ENCODE measurements around the gene DOCK1.

DOCK1 gene

DNA sequence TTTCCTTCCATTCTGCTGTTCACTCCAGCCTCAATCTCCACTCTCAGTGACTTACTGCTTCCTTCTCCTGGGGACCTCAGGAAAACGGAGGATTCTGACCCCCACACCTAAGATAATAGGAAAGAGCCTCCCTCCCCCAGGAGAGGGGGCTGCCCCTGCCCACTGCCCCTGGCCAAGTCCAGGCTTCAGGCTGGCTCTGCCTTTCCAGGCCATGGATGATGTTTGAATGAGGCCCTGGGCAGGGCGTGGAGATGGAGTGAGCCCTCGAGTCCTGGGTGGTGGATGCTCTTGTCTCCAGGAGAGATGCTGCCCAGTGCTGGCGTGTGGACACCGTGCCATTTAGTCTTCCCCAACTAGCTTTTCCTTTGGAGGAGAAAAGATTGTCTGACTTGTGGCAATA, 184.2 kb downstream of the DOCK1 start:
- intact Hi-C loops (cut with DNase I): no loop called here

DNA sequence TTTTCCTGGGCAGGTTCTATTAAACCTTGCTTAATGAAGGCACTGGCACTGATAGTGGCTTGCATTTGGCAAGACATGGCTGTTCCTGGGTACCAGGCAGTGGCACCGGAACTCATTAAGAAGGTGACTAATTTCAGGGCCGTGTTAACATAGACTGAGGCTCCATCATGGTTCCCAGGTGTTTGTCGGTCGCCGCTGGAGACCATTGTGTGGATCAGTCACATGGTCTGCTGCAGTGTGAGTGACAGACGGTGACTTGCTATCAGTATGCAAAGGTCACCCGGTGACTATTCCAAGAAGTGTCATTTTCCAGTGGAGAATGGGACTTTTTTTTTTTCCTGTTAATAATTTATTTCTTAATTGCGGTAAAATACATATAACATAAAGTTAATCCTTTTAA, 184.9 kb downstream of the DOCK1 start:
- intact Hi-C loops (cut with DNase I): no loop called here
- no peak for DNase-seq

More for the DNA sequence above, 184.2 kb downstream of the DOCK1 start:
- no peak for DNase-seq

DNA sequence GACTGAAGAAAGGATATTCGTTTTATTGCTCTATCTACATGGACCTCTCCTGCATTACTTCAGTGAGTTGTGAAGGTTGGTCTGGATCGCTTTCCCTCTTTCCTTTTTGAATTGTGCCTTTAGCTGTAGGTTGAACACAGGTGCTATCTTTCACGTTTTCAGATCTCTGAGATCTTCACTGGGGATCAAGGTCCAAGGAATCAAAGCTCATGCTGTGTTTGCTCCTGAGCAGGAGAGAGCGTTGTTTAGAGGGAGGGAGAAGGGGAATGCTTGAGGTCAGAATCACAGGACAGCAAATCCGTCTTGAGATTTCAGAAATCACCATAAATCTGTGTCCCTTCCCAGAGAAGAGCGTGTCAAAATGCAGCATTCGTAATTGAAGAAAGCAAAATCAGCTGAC, 186.1 kb downstream of the DOCK1 start:
- DNase-seq: no peak
- intact Hi-C loops (cut with DNase I): no loop called here

DNA sequence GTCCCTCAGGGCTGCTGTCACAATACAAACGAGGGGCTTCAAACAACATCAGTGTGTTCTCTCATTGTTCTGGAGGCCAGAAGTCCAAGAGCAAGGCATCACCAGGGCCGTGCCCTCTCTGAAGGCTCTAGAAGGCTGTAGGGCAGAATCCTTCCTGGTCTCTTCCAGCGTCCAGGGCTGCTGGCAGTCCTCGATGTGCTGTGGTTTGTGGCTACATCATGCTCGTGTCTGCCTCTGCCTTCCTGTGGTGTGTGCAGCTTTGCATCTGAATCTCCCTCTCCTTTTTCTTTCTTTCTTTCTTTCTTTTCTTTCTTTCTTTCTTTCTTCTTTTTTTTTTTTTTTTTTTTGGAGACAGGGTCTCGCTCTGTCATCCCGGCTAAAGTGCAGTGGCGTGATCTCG, 187.7 kb downstream of the DOCK1 start:
- intact Hi-C loops (cut with DNase I): no loop called here
- peak in 1 of 42 donors; percentile 16 for DNase-seq

DNA sequence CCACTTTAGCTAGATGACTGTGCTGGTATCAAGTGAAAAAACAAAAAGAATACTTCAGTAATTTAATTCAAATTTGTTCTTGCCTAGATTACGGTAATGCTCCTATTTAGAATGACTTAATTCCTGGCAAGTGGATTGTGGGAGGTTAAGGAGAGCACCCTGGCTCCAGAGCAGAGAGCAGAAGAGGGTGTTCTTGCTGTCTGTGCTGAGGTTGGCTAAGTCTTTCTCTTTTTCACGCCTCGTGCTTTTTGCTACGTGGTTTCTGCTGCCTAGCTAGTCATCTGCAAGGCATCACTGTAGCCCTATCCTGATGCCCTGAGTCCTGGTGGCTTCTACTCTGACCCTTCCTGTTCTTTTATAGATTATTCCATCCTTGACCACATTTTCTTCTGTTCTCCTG, 189.8 kb downstream of the DOCK1 start:
- peak in 30 of 42 donors; percentile 5 to 77 (median 42) for DNase-seq
- intact Hi-C loops (cut with DNase I): no loop called here

DNA sequence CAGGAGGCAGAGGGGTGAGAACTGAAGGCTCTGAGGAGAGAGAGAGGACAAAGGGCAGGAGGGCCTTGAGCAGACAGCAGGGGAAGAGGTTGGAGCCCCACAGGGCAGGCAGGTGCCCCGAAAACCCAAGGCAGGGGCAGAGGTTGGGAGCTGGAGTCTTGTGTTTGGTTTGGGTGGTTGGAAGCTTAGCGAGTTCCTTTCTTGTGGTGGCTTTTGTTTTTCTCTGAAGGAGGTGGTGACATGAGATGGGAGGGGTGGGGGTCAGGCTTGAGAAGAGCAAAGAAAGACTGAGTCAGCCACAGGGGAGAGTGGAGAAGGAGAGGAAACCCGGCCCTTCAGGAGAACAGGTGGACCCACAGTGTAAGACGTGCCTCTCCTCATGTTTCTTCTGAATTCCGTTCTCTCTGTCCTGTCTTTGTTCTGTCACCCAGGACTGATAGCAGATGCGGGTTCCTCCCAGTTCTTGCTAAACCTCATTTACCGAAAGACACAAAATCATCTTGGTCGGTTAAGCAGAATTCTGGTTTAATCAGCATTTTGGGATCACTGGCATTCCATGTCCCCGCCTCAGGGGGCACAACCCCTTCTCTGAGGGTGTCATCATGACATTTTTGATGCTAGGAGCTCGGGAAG, 195.9 kb downstream of the DOCK1 start:
- no peak for DNase-seq
- intact Hi-C loops (cut with DNase I): no loop called here

DNA sequence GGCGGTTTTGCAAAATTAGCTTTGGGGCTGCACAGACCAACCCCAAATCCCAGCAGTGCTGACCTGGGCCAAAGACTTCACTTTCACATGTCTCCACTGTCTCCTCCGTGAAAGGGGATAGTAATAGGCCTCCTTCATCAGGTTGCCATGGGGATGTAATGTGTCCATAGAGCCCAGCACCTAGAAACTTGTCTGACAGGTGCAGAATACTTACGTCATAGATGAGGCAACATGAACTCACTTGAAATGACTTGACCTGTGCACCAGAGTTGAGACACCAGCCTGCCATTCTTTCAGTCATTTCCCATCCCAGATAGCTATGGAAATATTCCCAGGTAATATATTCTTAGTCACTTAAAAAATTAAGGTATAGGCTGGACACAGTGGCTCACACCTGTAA, 196.9 kb downstream of the DOCK1 start:
- DNase-seq: no peak
- intact Hi-C loops (cut with DNase I): no loop called here

DNA sequence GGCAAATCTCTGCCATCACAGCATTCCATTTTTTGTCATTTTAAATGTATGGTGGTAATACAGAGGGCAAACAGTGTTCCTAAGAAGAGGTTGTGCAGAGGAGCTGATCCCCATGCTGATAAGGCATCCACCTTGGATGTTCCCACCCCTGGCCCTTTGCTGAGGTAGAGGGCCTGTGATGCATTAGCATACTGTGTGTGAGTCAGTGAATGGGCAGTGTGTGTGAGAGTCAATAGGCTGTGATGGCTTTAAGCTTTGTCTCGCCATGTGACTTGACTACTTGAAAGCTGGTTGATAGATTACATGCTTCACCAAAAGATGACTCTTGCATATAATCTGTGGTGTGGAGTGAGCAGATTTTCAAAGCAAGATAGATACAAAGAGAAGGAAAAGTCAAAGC, 209.9 kb downstream of the DOCK1 start:
- DNase-seq: no peak
- intact Hi-C loops (cut with DNase I): no loop called here

DNA sequence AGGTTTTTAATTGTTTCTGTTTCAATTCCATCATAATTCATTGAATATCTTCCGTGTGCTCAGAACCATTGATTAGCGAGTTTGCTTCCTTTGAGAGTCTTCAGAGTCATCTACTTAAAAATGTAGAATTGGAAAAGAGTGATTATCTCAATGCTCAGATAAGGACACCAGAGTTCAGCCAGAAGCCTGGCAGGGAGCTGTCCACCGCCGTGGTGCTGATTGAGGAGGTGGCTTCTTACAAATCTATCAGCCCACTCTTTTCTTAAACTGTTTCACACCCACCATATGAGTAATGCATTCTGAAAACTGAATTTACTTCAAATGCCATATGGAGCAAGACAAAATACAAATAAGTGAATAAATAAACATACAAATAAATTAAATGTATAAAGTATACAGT, 211.9 kb downstream of the DOCK1 start:
- DNase-seq: peak in 37 of 42 donors; percentile 20 to 80 (median 50)
- intact Hi-C loops (cut with DNase I): no loop called here

DNA sequence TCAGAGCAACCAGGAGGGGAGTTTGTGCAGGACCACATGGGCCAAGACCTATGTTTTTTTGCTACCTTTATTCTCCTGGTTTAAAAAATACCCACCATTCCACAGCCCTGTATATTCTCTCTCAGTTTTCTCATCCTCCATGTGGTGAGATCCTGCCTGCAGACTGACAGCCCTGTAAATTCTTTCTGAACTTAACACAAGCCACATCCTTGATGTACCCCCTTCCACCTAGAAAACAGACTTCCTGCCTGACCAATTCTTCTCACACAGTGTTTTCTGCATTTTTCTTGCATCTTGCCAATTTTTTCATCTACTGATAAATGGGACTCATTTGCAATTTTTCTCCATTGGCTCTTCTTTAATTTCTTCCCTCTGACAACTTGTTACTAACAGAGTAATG, 212.8 kb downstream of the DOCK1 start:
- intact Hi-C loops (cut with DNase I): no loop called here
- no peak for DNase-seq

DNA sequence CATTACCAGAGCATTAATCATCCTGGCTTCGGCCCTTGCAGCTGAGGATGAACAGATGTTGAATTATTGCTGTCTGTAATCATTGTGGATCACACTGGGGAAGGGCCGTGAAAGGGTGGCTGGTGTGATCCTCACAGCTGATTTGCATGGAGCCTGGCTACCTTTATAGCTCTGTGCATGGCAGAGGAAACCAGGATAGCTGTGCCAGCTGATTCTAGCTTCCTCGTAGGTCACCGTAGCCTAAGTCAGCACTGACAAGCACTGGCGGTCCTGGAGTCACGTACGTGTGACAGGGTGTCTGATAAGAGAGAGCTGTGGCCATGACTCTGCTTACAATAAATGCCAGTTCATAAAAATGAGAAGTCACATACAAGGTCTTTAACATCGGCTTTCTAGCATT, 214.7 kb downstream of the DOCK1 start:
- DNase-seq: no peak
- intact Hi-C loops (cut with DNase I): no loop called here

DNA sequence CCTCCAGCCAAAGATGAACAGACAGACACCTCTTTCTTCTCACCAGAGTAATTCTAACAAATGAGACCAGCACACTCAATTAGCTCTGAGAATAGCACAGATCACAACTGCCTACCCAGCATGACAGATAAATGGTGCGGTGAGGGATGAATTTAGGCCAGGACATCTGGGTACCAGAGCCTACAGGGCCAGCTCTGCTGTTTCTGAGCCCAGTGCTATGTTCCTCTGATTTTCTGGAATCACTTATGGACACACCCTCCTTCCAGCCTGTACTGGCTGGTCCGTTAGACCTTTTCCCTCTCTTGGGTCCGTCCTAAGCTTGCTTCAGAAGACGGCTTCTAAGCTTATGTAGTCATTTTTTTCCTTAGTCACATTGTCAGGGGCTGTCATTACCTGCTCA, 217.6 kb downstream of the DOCK1 start:
- intact Hi-C loops (cut with DNase I): no loop called here
- DNase-seq: no peak

DNA sequence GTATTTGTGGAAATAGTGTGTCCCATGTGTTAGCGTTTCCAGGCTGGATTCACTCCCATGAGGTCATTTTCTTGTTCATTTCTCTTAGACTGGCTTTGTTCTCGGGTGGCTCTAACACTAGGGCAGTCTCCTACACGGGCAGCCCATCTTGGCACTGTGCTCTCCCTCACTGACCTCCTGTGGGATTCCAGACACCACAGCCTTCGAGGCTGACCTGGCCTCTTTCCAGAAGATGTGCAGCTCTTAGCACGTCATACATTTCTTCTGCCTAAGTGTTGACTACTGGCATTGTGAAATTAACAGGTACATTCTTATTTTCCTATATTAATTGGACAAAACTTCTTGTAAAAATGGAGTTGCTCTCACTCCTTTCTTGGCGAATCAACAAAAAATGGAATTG, 218.4 kb downstream of the DOCK1 start:
- peak in 1 of 42 donors; percentile 34 for DNase-seq
- intact Hi-C loops (cut with DNase I): no loop called here

DNA sequence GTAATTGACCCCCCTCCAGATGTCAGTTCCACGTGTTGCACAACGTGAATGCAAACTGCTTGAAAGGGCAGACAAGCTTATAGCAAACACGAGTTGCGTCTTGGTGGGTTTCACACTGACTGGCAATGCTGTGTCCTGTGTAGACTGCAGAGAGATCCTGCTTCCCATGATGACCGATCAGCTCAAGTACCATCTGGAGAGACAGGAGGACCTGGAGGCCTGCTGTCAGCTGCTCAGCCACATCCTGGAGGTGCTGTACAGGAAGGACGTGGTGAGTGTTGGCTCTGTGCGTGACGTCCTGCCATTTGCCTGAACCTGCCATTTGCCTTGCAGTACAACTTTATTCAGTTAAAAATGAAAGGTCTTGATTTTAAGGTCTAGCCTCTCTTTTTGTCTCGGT, 220.1 kb downstream of the DOCK1 start:
- DNase-seq: peak in 2 of 42 donors; percentile 16 to 19
- intact Hi-C loops (cut with DNase I): no loop called here

DNA sequence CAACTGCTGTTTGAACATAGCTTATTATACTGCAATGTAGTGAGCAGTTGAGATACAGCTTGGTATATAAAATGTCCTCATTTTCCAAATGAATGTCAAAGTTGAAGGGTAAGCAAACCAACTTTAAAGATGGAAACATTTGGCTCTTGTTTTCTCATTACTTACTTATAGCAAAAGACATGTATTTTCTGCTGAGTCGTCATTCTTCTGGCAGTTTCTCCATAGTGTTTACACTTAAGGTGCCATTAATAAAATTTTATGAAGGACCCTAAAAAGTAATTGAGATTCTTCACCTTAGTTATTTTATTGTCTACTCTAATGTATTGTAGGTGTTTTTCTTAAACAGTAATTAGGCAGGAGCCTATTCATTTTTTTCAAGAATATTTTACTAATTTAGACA, 222.6 kb downstream of the DOCK1 start:
- intact Hi-C loops (cut with DNase I): no loop called here
- no peak for DNase-seq

DNA sequence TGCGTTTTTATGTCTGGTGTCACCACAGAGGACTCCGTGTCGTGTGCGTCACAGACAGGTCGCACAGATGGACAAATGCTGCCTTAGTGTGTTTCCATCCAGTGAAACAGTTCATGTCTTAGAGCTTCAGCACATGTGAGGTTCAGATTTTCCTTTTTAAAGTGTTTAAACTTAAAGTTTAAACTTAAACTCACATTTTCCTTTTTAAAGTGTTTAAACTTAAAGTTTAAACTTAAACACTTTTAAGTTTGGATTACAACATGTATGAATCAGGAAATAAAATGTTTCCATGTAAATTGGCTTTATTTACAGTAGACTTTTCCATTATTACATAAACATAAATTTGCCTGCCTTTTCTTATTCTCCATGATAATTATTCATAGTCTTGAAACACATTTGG, 223.9 kb downstream of the DOCK1 start:
- DNase-seq: no peak
- intact Hi-C loops (cut with DNase I): no loop called here

DNA sequence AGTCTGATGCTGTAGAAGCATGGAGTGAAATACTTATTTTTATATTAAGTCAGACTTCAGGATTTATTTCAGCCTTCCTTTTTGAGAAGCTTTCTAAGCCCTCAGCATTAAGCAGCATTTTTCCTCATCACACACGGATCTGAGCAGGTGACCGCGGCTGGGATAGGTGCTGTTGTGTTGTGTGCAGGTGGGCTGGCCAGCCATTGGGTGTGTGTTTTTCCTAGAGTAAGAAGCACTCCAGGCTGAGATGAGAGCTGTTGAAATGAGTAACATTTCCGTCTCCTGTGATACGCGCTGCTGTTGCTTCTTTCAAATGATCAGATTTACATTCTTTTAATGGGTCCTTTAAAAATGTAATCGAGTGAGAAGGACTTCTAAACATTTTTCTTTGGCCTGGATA, 227.2 kb downstream of the DOCK1 start:
- intact Hi-C loops (cut with DNase I): no loop called here
- DNase-seq: peak in 2 of 42 donors; percentile 36 to 42

DNA sequence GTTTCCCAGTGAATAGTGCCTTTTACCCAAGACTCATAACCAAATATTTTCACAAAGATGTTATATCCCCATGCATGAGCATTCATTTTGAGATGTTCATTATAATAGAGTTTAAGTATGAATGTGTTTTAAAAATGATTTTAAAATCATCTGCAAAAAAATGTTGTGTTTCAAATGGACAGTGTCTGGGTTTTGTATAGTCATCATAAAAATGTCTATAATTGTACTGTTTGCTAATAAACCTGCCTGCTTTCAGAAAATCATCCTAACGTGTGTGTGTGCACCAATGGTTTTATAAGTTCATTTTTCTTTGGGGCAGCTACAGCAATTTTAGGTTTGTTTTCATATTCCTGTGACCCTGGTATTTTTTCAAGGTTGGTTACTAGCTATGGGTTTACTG, 228.0 kb downstream of the DOCK1 start:
- no peak for DNase-seq
- intact Hi-C loops (cut with DNase I): no loop called here

DNA sequence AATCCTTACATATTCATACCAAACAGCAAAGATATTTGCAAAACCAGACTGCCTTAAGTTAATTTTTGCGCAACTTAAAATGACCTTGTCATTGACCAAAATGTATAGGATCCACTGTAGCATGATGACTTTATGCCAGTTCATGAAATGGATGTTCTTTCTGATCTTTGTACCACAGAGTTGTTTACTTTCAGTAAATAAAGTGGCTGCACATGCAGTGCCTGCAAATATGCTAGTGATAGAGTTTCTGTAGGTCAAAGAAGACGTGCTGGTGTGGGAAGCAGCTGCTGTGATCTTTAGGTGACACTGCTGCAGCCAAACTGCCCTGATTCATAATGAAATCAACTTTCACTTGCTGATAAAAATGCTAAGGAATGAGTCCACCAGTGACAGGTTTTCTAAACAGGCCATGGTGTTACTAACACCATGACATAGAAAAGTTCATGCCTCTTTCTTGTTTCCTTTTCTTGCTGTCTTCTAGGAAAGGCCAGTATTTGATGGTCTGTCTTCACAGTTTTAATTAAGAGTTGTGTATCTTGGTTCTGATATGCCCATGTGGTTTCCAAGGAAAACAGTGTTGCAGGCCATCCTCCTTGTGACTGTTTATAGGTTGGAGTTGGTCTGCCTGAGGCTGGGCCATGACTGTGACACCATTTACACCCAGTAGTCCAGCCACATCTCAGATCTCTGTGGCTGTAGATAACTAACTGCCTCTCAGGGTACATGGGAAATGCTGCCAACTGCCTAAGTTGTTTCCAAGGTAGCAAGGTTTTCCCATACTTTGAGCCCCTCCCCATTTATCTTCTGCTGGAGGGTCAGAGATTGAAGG, 228.7 kb downstream of the DOCK1 start:
- intact Hi-C loops (cut with DNase I): no loop called here
- DNase-seq: no peak

DNA sequence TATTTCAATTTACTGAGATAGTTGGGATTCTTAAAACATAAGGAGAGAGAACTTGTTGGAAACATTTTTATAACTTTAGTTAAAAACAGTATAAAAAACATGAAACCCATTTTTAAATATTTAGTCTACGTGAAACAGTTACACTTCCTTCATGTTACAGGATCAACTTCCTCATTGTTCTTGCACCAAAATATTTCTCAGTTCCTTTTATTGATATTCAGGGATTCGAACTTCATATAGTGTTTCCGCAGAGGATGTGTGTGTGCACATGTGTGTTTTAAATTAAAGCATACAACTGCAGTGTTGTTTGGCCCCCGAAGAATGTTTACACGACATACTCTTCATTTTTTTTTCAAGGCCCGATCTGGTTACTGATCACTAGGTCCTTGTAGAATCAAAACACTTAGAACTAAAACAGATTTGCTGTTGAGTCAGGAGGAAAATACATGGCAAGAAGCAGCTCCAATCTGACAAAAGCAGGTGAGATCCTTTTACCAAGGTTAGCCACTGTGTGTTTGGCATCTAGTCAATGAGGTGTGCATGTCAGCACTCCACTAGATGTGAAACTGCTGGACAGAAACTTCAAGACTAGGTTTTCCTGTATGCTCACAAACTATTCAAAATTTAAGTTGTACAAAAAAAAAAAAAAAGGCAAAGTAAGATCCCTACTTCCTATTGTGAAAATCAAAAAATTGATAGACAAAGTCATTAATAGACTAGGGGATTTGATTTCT, 230.8 kb downstream of the DOCK1 start:
- intact Hi-C loops (cut with DNase I): no loop called here
- peak in 1 of 42 donors; percentile 22 for DNase-seq

Data from head of caudate nucleus (tissue), 42 donors.